ENCODE measurements around the gene VAV1.
"Not testable (repeated sequence)": the region's sequence is repeated elsewhere in the genome, so short reads cannot be mapped to it uniquely, and the experiment has no call there.

VAV1 gene

GRCh38 chr19:6737284-6737872, 35.1 kb upstream of the VAV1 start, which contains the start of gene GPR108:
Gene GPR108, minus strand, starts transcription at chr19:6737580. Its CDS starts 4 bp downstream, at chr19:6737576.
- DNase-seq = peak; percentile 100

- peak; percentile 78 for DNase-seq
Observed at GRCh38 chr19:6737873-6738786, 34.4 kb upstream of the VAV1 start.

- peak; percentile 69 for DNase-seq
Observed at GRCh38 chr19:6738787-6739389, 33.6 kb upstream of the VAV1 start.

GRCh38 chr19:6739390-6739882, 33.1 kb upstream of the VAV1 start, which contains the start of gene TRIP10:
Gene TRIP10, plus strand, starts transcription at chr19:6739680. Its CDS starts 82 bp downstream, at chr19:6739762.
- DNase-seq = peak; percentile 92

- no peak for DNase-seq
Observed at GRCh38 chr19:6739883-6740588, 32.5 kb upstream of the VAV1 start.

GRCh38 chr19:6740589-6741343, 31.7 kb upstream of the VAV1 start:
- DNase-seq = peak; percentile 84

GRCh38 chr19:6743066-6743465, 29.4 kb upstream of the VAV1 start:
- no peak for DNase-seq

GRCh38 chr19:6743714-6744380, 28.7 kb upstream of the VAV1 start:
- no peak for DNase-seq

- DNase-seq = peak; percentile 89
Observed at GRCh38 chr19:6744381-6745301, 27.9 kb upstream of the VAV1 start.

- no peak for DNase-seq
Observed at GRCh38 chr19:6745965-6746364, 26.5 kb upstream of the VAV1 start.

- DNase-seq = not testable (repeated sequence)
Observed at GRCh38 chr19:6748543-6748942, 24.0 kb upstream of the VAV1 start.

GRCh38 chr19:6750062-6750461, 22.4 kb upstream of the VAV1 start:
- peak; percentile 65 for DNase-seq

GRCh38 chr19:6751189-6751588, 21.3 kb upstream of the VAV1 start:
- no peak for DNase-seq

- DNase-seq = no peak
Observed at GRCh38 chr19:6752256-6753177, 20.0 kb upstream of the VAV1 start.

GRCh38 chr19:6753178-6754031, 19.1 kb upstream of the VAV1 start:
- peak; percentile 72 for DNase-seq

GRCh38 chr19:6754136-6754535, 18.4 kb upstream of the VAV1 start:
- no peak for DNase-seq

- DNase-seq = no peak
Observed at GRCh38 chr19:6754653-6755463, 17.6 kb upstream of the VAV1 start.
